H1 (cell line): ENCODE measurements around the gene TMEM89. TPM values are rescaled to one million over a fixed set of nuclear protein-coding genes. Genes with fewer than 3 reads are reported as not detected.

Experiments used
- CTCF ChIA-PET: fragments of 300-600 bp; sonication (Branson Sonifier 250); formaldehyde crosslinking; loops from one replicate; lab custom pipeline; 2021; ENCODE audit not compliant: partially characterized antibody; lab: Charles Lee
- POLR2A ChIA-PET: fragments of 300-600 bp; sonication (Branson Sonifier 250); formaldehyde crosslinking; loops from one replicate; lab custom pipeline; 2021; ENCODE audit warnings: inconsistent platforms; ENCODE audit not compliant: partially characterized antibody; lab: Charles Lee
- DNase-seq, 2 experiments: peaks; one replicate each; pipeline versions ENCODE4 v3.0.0 to v3.0.0-alpha.2; 2010 to 2022; ENCODE audit warnings: low spot score in 2 of 2, low read depth in 1 of 2, mixed read lengths in 1 of 2
- FAIRE-seq: peaks from 2 replicates; lab custom pipeline; 2011; peaks lifted over from hg19 to GRCh38; lab: Jason Lieb, UNC
- H2AFZ ChIP-seq: 2 replicates; pipeline ENCODE4 v1.8.1; 2012; ENCODE audit warnings: low read length, inconsistent platforms
- H2AK5ac ChIP-seq: 2 replicates; pipeline ENCODE4 v1.6.1; 2013; ENCODE audit warnings: low read depth, low read length
- H2BK120ac ChIP-seq: replicated peaks from 2 replicates; pipeline ENCODE3; 2013; ENCODE audit warnings: low read depth, low read length, inconsistent platforms
- H2BK12ac ChIP-seq: 2 replicates; pipeline ENCODE4 v1.6.1; 2013; ENCODE audit warnings: low read depth, low read length
- H2BK15ac ChIP-seq: 2 replicates; pipeline ENCODE4 v1.6.1; 2013; ENCODE audit warnings: low read length
- H2BK20ac ChIP-seq: 2 replicates; pipeline ENCODE4 v1.6.1; 2013; ENCODE audit warnings: low read length
- H2BK5ac ChIP-seq: 2 replicates; pipeline ENCODE4 v1.6.1; 2013; ENCODE audit warnings: low read depth, low read length
- H3K14ac ChIP-seq: 2 replicates; pipeline ENCODE4 v1.6.1; 2013; ENCODE audit warnings: inconsistent platforms; ENCODE audit not compliant: insufficient read length
- H3K18ac ChIP-seq: 2 replicates; pipeline ENCODE4 v1.6.1; 2013; ENCODE audit warnings: low read length; ENCODE audit errors: extremely low read depth
- H3K23ac ChIP-seq: 2 replicates; pipeline ENCODE4 v1.6.1; 2013; ENCODE audit warnings: inconsistent platforms; ENCODE audit not compliant: insufficient read length
- H3K23me2 ChIP-seq: 2 replicates; pipeline ENCODE4 v1.6.1; 2013; ENCODE audit warnings: low read depth, low read length
- H3K27ac ChIP-seq: 2 replicates; pipeline ENCODE4 v1.6.1; 2011; ENCODE audit warnings: low read depth, low read length, inconsistent platforms
- H3K27me3 ChIP-seq, 4 experiments: replicated peaks in 1 of 4; 1 replicate in 1 of 4; 2 replicates in 3 of 4; pipeline versions ENCODE4 v1.6.1 to v1.8.1; 2011 to 2013; ENCODE audit warnings: low read length in 3 of 4, mild to moderate bottlenecking in 3 of 4, inconsistent platforms in 2 of 4, mixed read lengths in 2 of 4, moderate library complexity in 1 of 4; ENCODE audit not compliant: control insufficient read depth in 3 of 4, insufficient read depth in 3 of 4; ENCODE audit errors: extremely low read depth in 1 of 4
- H3K36me3 ChIP-seq, 4 experiments: 2 replicates each; pipeline versions ENCODE4 v1.6.1 to v1.8.1; 2011 to 2013; ENCODE audit warnings: mild to moderate bottlenecking in 4 of 4, low read length in 3 of 4, moderate library complexity in 2 of 4, control low read depth in 1 of 4, inconsistent platforms in 1 of 4; ENCODE audit not compliant: insufficient read depth in 4 of 4, control insufficient read depth in 2 of 4
- H3K4ac ChIP-seq: replicated peaks from 2 replicates; pipeline ENCODE3; 2013; ENCODE audit warnings: low read length, low read depth, mixed read lengths, inconsistent platforms; ENCODE audit not compliant: insufficient read length
- H3K4me1 ChIP-seq, 4 experiments: replicated peaks in 1 of 4; 1 replicate in 1 of 4; 2 replicates in 3 of 4; pipeline versions ENCODE4 v1.6.1 to v1.8.1; 2011 to 2013; ENCODE audit warnings: low read length in 3 of 4, inconsistent platforms in 2 of 4, mixed read lengths in 1 of 4; ENCODE audit not compliant: insufficient read depth in 4 of 4, control insufficient read depth in 3 of 4
- H3K4me2 ChIP-seq, 2 experiments: 2 replicates each; pipeline versions ENCODE4 v1.6.1 to v1.8.1; 2011 to 2013; ENCODE audit warnings: low read depth in 2 of 2, low read length in 2 of 2, control low read depth in 1 of 2, inconsistent platforms in 1 of 2, mild to moderate bottlenecking in 1 of 2; ENCODE audit not compliant: insufficient read depth in 1 of 2
- H3K4me3 ChIP-seq, 4 experiments: fragments of 200-600, 300-600 bp in 1 of 4; sonication (generic), shearing (Covaris generic), sonication (Bioruptor Twin) in 1 of 4; 2 replicates each; pipeline versions ENCODE4 v1.5.1 to v1.8.1; 2011 to 2016; ENCODE audit warnings: low read length in 4 of 4, low read depth in 3 of 4, control low read depth in 2 of 4, inconsistent platforms in 2 of 4, mild to moderate bottlenecking in 2 of 4, mixed read lengths in 1 of 4, moderate library complexity in 1 of 4; ENCODE audit not compliant: insufficient read depth in 2 of 4; ENCODE audit errors: extremely low read depth in 1 of 4
- H3K56ac ChIP-seq: replicated peaks from 2 replicates; pipeline ENCODE3; 2013; ENCODE audit warnings: low read depth, mild to moderate bottlenecking, mixed read lengths, low read length, inconsistent platforms; ENCODE audit not compliant: insufficient read length
- H3K79me1 ChIP-seq: 2 replicates; pipeline ENCODE4 v1.6.1; 2013; ENCODE audit warnings: low read depth, low read length, control low read depth
- H3K79me2 ChIP-seq, 2 experiments: 2 replicates each; pipeline versions ENCODE4 v1.6.1 to v1.8.1; 2012 to 2013; ENCODE audit warnings: low read length in 2 of 2, mild to moderate bottlenecking in 2 of 2, inconsistent platforms in 1 of 2; ENCODE audit not compliant: insufficient read depth in 2 of 2, control insufficient read depth in 1 of 2
- H3K9ac ChIP-seq, 4 experiments: replicated peaks in 1 of 4; 1 replicate in 1 of 4; 2 replicates in 3 of 4; pipeline versions ENCODE4 v1.6.1 to v1.8.1; 2011 to 2013; ENCODE audit warnings: low read depth in 3 of 4, low read length in 3 of 4, control low read depth in 2 of 4, mild to moderate bottlenecking in 2 of 4, moderate library complexity in 2 of 4, inconsistent platforms in 1 of 4; ENCODE audit errors: extremely low read depth in 1 of 4
- H3K9me3 ChIP-seq, 2 experiments: 2 replicates each; pipeline versions ENCODE4 v1.6.1 to v1.8.1; 2012 to 2013; ENCODE audit warnings: mild to moderate bottlenecking in 2 of 2, moderate library complexity in 2 of 2, control low read depth in 1 of 2, inconsistent platforms in 1 of 2, low read depth in 1 of 2, low read length in 1 of 2, mixed read lengths in 1 of 2; ENCODE audit not compliant: insufficient read depth in 2 of 2
- H4K20me1 ChIP-seq, 2 experiments: replicated peaks in 1 of 2; 2 replicates each; pipeline versions ENCODE3 to v1.8.1; 2011 to 2013; ENCODE audit warnings: inconsistent platforms in 2 of 2, low read length in 2 of 2, mild to moderate bottlenecking in 1 of 2; ENCODE audit not compliant: insufficient read depth in 2 of 2, control insufficient read depth in 1 of 2
- H4K5ac ChIP-seq: 2 replicates; pipeline ENCODE4 v1.6.1; 2013; ENCODE audit warnings: low read length, low read depth, mixed read lengths, inconsistent platforms; ENCODE audit not compliant: insufficient read length
- H4K8ac ChIP-seq: 2 replicates; pipeline ENCODE4 v1.8.0; 2013; ENCODE audit warnings: mild to moderate bottlenecking, moderate library complexity, low read length, inconsistent platforms; ENCODE audit not compliant: insufficient read depth; ENCODE audit errors: extremely low read depth
- H4K91ac ChIP-seq: replicated peaks from 2 replicates; pipeline ENCODE3; 2013; ENCODE audit warnings: low read length, mixed read lengths, inconsistent platforms; ENCODE audit not compliant: insufficient read length
- GTF2F1 ChIP-seq: IDR thresholded peaks from 2 replicates; pipeline ENCODE4 v1.6.1; 2012; ENCODE audit warnings: low read depth, low read length, improper control_type of control experiment, borderline replicate concordance
- KDM5A ChIP-seq: fragments of 200-600 bp; IDR thresholded peaks from 2 replicates; pipeline ENCODE4 v1.7.1; 2012; ENCODE audit warnings: mild to moderate bottlenecking, low read length, inconsistent platforms, mixed read lengths
- MAFK ChIP-seq: IDR thresholded peaks from 2 replicates; pipeline ENCODE4 v1.6.1; 2012; ENCODE audit warnings: low read depth, mild to moderate bottlenecking, improper control_type of control experiment, low read length
- RNF2 ChIP-seq: fragments of 200-900, 300-1000 bp; sonication (generic); IDR thresholded peaks from 2 replicates; pipeline ENCODE4 v1.7.1; 2016; ENCODE audit warnings: borderline replicate concordance, low read depth, mild to moderate bottlenecking, antibody characterized with exemption, low read length; ENCODE audit not compliant: poor library complexity, severe bottlenecking; ENCODE audit errors: missing control alignments
- SP2 ChIP-seq: IDR thresholded peaks from 2 replicates; pipeline ENCODE4 v1.6.1; 2012; ENCODE audit warnings: mild to moderate bottlenecking, low read length, inconsistent platforms
- TCF12 ChIP-seq: IDR thresholded peaks from 2 replicates; pipeline ENCODE4 v1.6.1; 2011; ENCODE audit warnings: low read depth, mild to moderate bottlenecking, low read length
- TEAD4 ChIP-seq: IDR thresholded peaks from 2 replicates; pipeline ENCODE4 v1.6.1; 2012; ENCODE audit warnings: low read depth, low read length, inconsistent platforms, mixed read lengths
- YY1 ChIP-seq: IDR thresholded peaks from 2 replicates; pipeline ENCODE4 v1.6.1; 2011; ENCODE audit warnings: low read depth, mild to moderate bottlenecking, low read length
- WGBS, 2 experiments: shearing (Covaris generic) in 1 of 2; methylation state at CpG; one replicate each; pipeline versions ENCODE4 v1.1.6 to v1.1.7; 2013 to 2015; ENCODE audit warnings: low lambda C conversion rate in 2 of 2, mixed read lengths in 2 of 2, inconsistent platforms in 1 of 2, low coverage in 1 of 2, missing lambda C conversion rate in 1 of 2; ENCODE audit not compliant: insufficient replicate concordance in 2 of 2, insufficient coverage in 1 of 2, insufficient read length in 1 of 2; ENCODE audit errors: extremely low coverage in 1 of 2, missing lambda C conversion rate in 1 of 2; 5-methylcytosine and 5-hydroxymethylcytosine counted together
- polyA plus RNA-seq, 7 experiments: library from polyadenylated mRNA; depleted of rRNA in 3 of 7; stranded (reverse) in 5 of 7; unstranded in 2 of 7; fragments of >200 nt in 5 of 7; fragments of 200-250 nt in 2 of 7; gene quantifications; 1 replicate in 5 of 7; 2 replicates in 1 of 7; 4 replicates in 1 of 7; pipeline versions ENCODE4 v1.2.1 to v1.2.3, GENCODE V29; 2011 to 2013; ENCODE audit warnings: missing spikeins in 2 of 7, mixed read lengths in 2 of 7
- total RNA-seq: library from RNA; stranded (reverse); fragmentation: NEBNext Ultra II Directional; extraction: Animal tissue kit (Norgen Biotek cat#: 25700); gene quantifications from 2 replicates; pipeline ENCODE4 v1.2.1, GENCODE V29; 2021
- TF ChIP-seq, protein P1 (sequence below): IDR thresholded peaks from 2 replicates; pipeline ENCODE4 v1.6.1; 2011; ENCODE audit warnings: low read length, improper control_type of control experiment
- TF ChIP-seq, protein P2 (sequence below), 3 experiments: IDR thresholded peaks; 1 replicate in 2 of 3; 2 replicates in 1 of 3; pipeline versions ENCODE4 v1.5.1 to v1.6.1; 2011; ENCODE audit warnings: low read length in 3 of 3, mild to moderate bottlenecking in 3 of 3, inconsistent platforms in 2 of 3, low read depth in 1 of 3, moderate library complexity in 1 of 3; ENCODE audit not compliant: insufficient read depth in 1 of 3; ENCODE audit errors: control extremely low read depth in 1 of 3

TMEM89 gene
- total and polyA plus RNA-seq, 2 of the 8 experiments (the other 6 are each of a cell fraction or from before 2014, with no cell fraction given), result not detected

DNA sequence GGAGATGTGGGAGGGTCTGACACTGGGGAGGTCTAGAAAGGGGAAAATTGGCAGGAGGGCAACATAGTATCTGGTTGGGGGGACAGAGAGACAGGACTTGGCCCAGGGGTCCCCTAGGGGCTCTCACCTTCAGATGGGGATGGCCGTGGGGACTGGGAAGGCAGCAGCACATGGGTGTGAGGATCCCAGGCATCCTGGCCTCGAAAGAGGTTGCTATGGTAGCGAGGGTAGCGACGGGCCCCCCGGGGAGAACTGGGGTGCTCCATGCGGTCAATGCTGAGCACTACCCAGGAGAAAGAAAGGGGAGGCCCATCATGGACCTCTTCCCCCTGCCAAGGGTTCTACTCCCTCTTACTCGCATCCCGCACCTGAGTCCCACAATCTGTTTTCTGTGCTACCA is 26.1 kb upstream of the TMEM89 start:
- 0 out of 2 replicates have a peak, but pooled peaks cover 2% of the 10 kb centered on the region for H3K23me2 ChIP-seq
- no peak overlapping the region for H2BK15ac ChIP-seq
- no peak overlapping the region for H3K14ac ChIP-seq
- H4K8ac ChIP-seq, result no peak overlapping the region
- POLR2A ChIA-PET, result interaction anchor here (1.8 to 10.5 kb wide), 2 partner anchors 11 to 24 kb away, joined by 5 to 111 read pairs; partner anchors contain the start of gene SLC26A6
- H3K56ac ChIP-seq, result no peak overlapping the region
- no peaks in the 10 kb centered on the region for H3K9me3 ChIP-seq
- H4K20me1 ChIP-seq, result peaks cover 0 to 13% of the 10 kb centered on the region in 2 experiments
- CTCF ChIA-PET, result interaction anchor here (1.6 kb wide), 1 partner anchor 212 kb away, joined by 4 read pairs; no protein-coding TSS in a partner anchor
- H3K9ac ChIP-seq, result no peak overlapping the region
- H4K5ac ChIP-seq, result no peak overlapping the region
- no peak overlapping the region for H2BK20ac ChIP-seq
- WGBS, 2 experiments, result 92% methylated on average over 9 of the region's 9 CpGs; no CpG with 5 or more reads in 1 of the 2 experiments
- no peak overlapping the region for H3K23ac ChIP-seq
- no peak overlapping the region for H2BK12ac ChIP-seq
- no peak overlapping the region for H3K4ac ChIP-seq
- H3K79me1 ChIP-seq, result no peaks in the 10 kb centered on the region
- H3K27me3 ChIP-seq, result no peaks in the 10 kb centered on the region
- no peak overlapping the region for H3K4me2 ChIP-seq
- no peak overlapping the region for H3K4me3 ChIP-seq
- no peak overlapping the region for H4K91ac ChIP-seq
- DNase-seq (no peak), FAIRE-seq (no peak)
- no peaks in the 10 kb centered on the region for H3K79me2 ChIP-seq
- H3K27ac ChIP-seq, result no peak overlapping the region
- no peak overlapping the region for H2AK5ac ChIP-seq
- no peaks in the 10 kb centered on the region for H3K4me1 ChIP-seq
- no peak overlapping the region for H2AFZ ChIP-seq
- no peak overlapping the region for H3K18ac ChIP-seq
- peaks cover 3 to 28% (median 16%) of the 10 kb centered on the region in 4 experiments; a peak in 5 of 8 replicates for H3K36me3 ChIP-seq
- no peak overlapping the region for H2BK120ac ChIP-seq
- H2BK5ac ChIP-seq, result no peak overlapping the region
- no peak for TF ChIP-seq KDM5A
- TF ChIP-seq RNF2, result no peak
- TF ChIP-seq MAFK, result no peak
- TF ChIP-seq, protein P1, sequence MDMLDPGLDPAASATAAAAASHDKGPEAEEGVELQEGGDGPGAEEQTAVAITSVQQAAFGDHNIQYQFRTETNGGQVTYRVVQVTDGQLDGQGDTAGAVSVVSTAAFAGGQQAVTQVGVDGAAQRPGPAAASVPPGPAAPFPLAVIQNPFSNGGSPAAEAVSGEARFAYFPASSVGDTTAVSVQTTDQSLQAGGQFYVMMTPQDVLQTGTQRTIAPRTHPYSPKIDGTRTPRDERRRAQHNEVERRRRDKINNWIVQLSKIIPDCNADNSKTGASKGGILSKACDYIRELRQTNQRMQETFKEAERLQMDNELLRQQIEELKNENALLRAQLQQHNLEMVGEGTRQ, result no peak
- TF ChIP-seq GTF2F1, result no peak
- TF ChIP-seq YY1, result no peak
- TF ChIP-seq, protein P2, sequence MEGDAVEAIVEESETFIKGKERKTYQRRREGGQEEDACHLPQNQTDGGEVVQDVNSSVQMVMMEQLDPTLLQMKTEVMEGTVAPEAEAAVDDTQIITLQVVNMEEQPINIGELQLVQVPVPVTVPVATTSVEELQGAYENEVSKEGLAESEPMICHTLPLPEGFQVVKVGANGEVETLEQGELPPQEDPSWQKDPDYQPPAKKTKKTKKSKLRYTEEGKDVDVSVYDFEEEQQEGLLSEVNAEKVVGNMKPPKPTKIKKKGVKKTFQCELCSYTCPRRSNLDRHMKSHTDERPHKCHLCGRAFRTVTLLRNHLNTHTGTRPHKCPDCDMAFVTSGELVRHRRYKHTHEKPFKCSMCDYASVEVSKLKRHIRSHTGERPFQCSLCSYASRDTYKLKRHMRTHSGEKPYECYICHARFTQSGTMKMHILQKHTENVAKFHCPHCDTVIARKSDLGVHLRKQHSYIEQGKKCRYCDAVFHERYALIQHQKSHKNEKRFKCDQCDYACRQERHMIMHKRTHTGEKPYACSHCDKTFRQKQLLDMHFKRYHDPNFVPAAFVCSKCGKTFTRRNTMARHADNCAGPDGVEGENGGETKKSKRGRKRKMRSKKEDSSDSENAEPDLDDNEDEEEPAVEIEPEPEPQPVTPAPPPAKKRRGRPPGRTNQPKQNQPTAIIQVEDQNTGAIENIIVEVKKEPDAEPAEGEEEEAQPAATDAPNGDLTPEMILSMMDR (IDR thresholded peaks at IDR 0.05; ENCODE audit: control extremely low read depth in 1 of 3, insufficient read depth in 1 of 3, low read depth in 1 of 3, low read length in 3 of 3), result no peak
- TF ChIP-seq SP2, result no peak
- TF ChIP-seq TCF12, result no peak
- TF ChIP-seq TEAD4, result no peak
